Hematopoietic multipotent progenitor cell treated with erythropoietin and hydrocortisone succinate and interleukin-3 and kit ligand, for 6 days (in vitro differentiated cells): ENCODE measurements around the gene KDELR3.

Experiments
- DNase-seq: peaks from one replicate; pipeline ENCODE4 v3.0.0-alpha.2; 2015

The KDELR3 gene

DNA sequence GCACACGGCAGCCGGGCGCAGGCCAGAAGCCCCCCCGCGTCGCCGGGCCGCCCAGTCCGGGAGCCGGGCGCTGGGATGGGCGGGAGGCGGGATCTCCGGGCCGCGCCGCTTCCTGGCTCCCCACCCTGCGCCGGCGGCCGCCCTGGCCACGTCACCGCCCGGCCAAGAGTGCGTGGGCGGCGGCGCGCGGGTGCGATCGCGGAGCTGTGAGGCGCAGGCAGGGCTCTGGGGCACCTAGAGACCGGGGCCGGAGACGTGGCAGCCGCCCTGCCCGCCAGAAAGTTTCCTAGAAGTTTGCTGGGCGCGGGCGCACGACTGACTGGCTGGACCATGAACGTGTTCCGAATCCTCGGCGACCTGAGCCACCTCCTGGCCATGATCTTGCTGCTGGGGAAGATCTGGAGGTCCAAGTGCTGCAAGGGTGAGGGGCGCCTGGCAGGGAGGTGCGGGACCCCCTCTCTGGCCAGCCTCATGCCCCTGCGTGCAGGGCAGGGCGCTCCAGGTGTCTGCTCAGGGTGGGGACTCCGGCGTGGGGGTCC is at the start of gene KDELR3:
KDELR3 (plus strand) TSS at position 193 of the 539 bp plus-strand sequence; CDS start at position 331, 138 bp downstream.
- DNase-seq = peak; percentile 71

DNA sequence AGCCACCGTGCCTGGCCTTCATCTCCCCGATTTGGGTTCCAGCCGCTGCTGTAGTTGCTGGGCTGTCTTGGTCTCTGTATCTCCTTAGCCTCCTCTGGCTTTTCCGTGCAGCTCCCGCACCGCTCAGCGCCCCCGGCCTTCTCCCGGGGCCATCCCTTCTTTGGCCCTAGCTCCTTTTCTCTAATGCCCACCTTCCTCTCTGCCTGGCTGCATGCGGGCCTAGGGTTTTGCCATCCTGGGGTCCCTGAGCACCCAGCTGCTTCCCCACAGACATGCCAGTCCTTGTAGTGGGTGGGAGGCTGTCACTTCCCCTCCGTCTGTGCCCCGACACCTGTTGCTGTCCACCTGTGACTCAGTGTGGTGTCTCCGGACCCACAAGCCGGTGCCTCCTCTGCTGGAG is 49.3 kb upstream of the KDELR3 start:
- no peak for DNase-seq

DNA sequence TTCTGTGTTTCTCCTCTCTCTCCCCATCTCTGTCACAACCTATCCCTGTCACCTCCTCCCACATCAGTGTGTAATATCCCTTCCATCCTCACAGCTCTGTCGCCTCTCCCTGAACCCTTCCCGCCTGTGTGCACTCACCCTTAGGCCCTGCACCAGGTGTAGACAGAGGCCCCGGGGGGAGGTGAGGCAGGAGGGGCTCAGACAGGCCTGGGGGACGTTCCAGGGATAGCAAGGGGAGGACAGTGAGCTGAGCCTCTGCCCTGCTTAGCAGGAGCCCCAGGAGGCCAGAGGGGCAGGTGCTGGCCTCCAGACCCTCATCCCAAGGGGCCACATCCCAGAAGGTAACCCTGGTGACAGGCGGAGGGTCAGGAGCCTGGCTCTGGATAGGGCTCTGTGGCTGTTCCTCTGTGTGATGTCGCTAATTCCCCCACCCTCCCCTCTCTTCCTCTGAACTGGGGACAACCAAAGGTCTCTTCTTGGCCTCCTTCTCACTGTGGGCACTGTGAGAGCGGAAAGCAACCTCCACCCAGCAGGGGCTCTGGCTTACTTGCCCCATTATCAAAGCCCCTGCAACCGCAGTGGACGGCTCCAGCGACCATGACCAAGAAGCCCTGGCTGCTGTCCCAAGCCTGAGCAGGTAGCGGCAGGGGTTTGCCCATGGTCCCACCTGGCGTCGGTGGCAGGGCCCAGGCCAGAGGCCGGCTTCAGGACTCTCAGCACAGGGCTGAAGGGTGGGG is 48.6 kb upstream of the KDELR3 start:
- no peak for DNase-seq

DNA sequence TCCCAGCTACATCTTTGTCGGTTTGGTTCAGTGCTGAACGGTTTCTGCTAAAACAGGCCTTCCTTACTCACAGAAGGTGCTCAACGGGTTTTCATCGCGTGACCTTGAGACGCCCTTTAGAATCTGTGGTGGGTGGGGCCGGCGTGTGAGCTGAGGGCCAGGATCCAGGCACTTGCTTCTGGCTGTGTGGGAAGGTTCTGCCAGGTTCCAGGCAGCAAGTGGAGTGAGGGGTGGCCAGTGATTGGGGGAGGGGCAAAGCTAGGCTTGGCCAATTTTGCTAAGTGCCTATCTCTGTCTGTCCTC is 48.1 kb upstream of the KDELR3 start:
- no peak for DNase-seq

DNA sequence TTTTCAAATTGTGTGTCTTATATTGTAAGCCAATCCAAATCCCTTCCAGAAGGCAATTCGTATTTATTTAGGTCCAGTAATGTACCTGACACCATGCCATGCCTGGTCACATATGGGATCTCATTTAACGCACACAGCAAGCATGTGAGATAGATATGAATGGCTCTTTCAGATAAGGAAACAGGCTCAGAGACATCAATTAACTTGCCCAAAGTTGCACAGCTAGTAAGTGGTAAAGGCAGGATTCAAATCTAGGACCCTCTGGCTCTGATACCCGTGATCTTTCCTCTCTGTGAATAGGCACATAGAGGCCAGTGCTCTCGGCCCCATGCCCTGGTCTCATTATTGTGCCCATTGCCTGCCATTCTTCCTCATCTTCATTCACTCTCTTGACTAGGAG is 47.2 kb upstream of the KDELR3 start:
- no peak for DNase-seq

DNA sequence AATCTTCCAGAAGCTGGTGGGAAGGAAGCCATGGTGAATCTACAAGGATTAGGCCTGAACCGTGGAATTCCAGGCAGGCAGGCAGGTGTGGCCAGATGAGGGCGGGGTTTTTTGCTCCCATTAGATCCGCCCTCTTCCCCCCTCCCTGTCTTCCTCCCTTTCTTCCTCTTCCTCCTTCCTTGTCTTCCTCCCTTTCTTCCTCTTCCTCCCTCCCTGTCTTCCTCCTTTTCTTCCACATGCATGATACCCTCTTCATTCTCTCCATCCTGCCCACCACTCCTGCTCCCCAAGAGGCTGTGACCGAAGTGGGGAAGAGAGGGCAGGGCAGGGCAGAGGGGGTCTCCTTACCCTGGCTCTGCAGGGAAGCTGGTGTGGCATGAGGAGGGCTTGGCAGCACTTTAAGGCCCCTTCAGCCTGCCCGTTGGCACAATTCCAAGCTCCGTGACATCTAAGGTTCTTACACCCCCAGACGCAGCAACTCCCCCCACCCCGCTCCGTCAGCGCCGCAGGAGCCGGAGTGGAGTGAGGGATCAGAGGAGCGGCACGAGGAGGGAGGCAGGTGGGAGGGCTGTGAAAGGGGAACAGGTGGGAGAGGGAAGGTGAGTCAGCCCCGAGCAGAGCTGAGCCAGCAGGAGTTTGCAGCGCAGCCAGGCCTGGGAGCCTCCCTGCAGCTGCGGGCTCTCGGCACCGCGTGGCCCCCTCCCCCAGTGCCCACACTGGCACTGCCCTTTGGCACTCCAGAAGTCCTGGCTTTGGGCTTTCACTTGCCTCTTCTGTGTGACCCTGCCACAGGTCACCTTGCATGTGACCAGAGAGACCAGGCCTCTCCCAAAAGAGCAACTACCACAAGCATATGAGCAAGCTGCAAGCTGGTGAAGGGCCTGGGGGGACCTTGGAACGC is 45.0 kb upstream of the KDELR3 start:
- no peak for DNase-seq

DNA sequence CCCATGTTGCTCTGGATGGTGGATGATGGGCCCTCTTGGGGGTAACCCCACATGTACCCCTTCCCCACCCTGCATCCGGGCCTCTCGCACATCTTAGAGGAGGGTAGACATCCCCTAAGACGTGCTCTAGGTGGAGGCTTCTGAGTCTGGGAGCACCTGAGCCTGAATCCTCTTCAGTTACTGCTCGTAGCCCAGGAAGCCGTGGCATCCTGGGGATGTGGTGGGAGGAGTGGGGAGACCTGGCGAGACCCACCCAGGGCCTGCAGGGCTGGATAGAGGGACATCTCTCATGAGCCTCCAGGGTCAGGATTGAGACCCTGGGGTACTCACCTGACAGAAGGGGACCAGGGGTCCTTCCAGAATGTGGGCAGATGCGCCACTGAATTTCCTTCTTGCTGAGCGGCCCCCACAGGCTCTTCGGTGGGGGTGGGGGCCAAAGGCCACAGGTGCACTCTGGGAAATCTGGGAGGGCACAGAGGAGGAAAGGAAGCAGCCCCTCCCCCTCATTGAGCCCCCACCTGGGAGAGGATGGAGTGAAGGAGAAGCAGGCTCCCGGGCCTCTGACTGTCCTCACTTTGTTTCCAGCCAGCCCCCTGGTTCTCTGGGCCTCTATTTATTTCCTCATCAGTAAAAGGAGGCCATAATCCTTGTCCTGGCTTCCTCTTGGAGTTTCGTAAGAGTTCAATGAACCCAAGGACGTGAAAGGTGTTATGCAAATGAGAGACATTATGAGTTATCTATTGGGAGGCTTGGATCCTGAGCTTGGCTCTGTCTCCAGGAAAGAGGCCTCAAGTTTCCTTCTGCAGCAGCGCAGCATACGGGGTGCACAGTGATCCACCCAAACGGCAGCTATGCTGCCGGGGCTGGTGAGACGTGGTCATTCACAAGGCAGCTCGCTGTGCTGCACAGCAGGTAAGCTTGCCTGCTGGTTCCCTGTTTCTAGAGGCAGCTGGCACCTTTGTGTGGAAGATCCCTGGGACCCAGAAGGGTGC is 44.1 kb upstream of the KDELR3 start:
- no peak for DNase-seq

DNA sequence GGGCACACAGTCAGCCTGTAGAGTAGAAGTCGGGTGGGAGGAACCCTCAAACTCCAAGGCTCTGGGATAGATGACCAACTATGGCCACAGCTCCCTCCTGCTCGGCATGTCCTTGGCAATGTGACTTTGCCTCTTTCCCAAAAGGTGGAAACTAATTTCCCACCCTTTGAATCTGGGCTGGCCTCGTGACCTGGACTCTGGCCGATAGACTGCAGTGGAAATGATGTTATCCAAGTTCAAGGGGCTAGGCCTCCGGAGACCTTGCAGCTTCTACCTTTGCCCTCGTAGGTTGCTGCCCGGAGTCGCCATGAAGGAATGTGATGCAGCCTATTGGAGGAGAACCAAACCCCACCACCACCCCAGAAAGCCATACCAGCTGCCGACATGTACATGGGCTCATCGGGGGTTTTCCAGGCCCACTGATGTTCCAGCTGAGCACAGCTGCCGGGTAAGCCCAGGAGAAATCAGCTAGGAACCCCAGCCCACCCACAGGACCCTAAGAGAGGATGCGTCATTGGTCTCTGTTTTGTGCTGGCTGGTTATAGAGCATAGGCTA is 43.3 kb upstream of the KDELR3 start:
- DNase-seq = no peak

DNA sequence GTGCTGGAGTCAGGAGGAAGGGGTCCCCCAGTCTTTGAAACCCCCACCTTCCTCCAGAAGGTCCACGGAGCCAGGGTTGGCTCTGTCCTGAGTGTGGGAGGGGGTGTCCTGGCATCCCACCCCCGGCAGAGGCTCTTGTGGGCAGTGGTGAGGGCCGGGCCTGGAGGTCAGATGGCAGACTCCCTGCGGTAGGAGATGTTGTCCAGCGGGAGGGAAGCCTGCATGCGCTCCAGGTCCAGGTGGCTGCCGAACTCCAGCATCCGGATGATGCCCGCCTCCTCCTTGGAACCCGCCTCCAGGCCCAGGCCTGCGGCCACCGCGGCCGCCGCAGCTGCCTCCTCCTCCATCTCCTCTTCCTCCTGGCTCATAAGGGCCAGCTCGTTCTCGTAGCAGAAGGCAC is 41.3 kb upstream of the KDELR3 start:
- no peak for DNase-seq

DNA sequence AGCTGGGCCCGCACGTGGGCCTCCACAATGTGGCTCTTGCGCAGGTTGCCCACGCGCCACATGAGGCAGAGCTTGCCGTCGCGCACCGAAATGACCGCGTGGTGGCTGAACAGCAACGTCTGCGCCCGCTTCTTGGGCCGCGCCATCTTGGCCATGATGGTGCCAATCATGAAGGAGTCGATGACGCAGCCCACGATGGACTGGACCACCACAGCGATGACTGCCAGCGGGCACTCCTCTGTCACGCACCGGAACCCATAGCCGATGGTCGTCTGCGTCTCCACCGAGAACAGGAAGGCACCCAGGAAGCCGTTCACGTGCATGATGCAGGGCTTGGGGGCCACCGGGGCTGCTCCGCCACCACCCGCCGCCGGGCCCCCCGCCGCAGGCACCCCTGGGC is 40.4 kb upstream of the KDELR3 start:
- DNase-seq = no peak

DNA sequence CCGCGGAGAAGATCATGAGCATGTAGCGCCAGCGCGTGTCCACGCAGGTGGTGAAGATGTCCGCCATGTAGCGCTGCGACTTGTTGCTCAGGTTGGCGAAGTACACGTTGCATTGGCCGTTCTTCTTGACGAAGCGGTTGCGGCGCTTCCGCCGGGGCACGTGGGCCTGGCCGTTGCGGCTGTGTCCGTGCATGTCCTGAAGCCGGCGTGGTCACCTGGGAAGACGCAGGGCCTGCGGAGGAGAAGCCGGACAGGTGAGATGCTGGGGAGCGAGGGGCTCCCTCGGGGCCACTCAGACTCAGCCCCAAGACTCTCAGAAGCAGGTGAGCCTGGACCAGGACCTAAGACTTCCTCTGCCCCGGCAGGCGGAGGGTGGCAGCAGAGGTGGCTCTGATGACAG is 40.0 kb upstream of the KDELR3 start:
- DNase-seq = no peak

DNA sequence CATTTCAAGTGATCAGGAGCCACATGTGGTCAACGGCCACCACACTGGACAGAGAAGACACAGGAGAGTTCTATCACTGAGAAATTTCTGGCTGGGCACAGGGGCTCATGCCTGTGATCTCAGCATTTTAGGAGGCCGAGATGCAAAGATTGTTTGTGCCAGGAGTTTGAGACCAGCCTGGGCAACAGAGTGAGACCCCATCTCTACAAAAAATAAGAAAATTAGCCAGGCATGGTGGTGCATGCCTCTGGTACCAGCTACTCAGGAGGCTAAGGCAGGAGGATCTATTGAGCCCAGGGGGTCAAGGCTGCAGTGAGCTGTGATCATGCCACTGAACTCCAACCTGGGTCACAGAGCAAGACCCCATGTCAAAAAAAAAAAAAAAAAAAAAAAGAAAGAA is 39.2 kb upstream of the KDELR3 start:
- no peak for DNase-seq

DNA sequence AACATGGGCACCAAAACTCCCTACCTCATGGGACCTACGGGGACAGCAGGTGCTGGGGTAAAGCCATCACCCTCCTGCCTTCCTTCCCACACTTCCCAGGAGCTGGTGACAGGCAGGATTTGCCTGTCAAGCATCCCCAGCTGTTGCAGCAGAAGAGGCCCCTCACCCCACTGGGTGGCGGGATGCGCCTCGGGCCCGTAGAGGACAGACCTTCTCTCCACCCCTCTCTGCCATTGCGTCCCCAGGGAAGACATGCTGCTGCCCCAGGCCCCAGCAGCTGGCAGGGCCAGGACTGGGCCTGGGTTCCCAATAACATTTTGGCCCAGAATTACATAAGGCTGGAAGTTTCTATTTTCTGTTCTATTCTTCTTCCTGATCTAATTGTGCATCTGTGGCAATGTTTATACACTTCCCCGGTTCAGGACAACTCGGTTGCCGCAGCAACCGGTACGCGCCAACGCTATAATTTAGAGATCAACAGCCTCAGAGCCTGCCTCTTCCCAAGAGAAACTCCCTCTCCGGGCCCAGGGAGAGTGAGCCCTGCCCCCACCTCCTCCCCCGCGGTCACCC is 38.3 kb upstream of the KDELR3 start:
- DNase-seq = no peak

DNA sequence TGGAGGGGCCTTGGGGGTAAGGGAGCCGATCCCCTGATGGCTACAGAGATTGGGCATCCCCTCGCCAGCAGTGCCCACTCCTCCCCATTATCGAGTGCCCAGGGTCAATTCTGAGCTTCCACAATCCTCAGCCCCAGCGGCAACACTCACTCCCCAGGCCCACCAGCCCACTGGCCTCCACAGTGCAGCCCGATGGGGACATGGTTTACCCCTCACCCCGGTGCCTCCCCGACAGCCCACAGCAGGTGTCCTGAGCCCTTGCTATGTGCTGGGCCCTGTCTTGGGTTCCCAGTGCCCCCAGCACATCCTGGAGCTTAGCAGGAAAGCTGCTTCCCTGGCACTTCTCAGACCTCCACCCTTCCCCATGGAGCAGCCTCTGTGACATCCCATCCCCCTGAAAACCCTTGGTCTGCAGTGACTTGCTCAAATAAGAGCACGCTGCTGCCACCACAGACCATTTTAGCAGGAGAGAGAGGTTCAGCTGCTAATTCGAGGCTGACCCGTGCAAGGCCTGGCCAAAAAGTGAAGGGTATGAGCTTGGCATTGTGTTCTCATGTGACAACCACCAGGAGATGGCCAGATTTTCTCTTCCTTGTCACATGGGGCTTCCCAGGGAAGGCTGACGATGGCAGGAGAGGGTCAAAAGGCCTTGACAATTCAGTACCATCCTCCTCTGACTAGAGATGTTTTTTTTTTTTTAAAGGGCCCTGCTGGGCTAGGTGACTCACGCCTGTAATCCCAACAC is 36.5 kb upstream of the KDELR3 start:
- no peak for DNase-seq

DNA sequence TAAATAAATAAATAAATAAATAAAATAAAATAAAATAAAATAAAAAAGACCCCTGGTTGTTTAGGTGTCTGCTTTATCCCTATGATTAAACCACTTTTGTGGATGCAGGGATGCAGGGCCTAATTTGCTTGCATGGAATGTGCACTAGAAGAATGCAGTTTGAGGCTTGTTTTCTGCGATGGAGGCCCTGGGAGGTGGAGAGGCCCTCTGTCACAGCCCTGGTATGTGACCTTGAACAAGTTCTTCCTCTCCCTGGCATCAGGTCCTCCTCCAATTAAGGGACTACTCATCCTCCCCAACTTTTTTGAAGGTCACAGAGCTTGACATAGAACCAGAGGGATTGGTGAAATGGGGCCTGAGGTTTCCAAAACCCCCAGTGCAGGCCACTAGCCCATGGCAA is 35.6 kb upstream of the KDELR3 start:
- no peak for DNase-seq

DNA sequence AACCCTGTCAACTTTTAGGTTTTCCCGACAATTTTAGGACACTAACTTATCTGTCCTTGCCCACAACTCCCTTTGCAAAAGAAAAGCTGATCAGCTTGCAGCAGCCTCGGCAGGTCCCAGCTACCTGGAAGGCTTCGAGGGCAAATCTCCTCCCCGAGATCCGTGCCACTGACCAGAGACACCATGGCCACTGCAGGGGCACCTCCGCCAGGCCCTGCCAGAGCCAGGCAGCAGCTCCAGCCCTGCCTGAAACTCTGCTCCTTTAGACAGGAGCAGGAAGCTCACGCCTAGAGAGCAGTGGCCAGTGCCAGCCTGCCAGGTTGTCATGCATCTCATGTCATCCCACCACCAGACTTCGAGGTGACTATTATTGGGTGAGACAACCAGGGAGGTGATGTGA is 34.0 kb upstream of the KDELR3 start:
- DNase-seq = no peak

DNA sequence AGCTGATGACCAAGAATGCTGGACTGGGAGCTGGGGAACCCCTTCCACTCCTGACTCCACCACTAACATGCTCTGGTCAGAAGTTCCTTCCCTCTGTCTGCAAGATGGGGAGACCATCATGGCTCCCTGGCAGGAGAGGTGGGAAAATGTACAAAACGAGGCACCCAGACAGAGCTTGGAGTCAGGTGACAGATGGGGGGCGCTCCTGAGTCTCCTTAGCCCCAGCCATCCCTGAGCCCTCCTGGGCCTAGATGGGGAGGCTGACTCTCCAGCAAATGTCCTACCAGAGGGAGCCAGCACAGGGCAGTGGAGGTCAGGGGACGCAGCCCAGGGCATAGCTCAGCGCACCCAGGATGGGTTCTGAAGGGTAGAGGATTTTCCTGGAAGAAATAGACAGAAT is 32.9 kb upstream of the KDELR3 start:
- DNase-seq = no peak

DNA sequence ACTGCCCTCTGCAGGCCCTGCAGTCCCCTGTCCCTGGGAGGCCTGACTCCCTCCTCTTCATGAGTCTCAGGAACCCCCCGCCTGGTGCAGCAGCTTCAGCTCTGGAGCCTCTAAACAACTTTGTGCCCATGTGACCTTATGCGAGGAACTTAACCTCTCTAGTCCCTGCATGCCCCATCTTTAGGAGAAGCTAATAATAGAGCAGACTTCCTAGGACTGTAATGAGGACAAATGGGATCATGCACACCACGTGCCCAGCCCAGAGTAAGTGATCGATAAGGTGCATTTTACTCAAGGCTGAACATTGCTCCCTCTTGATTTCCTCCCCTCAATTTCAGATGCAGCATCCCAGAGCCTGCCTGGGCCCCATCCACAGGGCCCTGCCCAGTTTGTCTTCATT is 31.9 kb upstream of the KDELR3 start:
- no peak for DNase-seq

DNA sequence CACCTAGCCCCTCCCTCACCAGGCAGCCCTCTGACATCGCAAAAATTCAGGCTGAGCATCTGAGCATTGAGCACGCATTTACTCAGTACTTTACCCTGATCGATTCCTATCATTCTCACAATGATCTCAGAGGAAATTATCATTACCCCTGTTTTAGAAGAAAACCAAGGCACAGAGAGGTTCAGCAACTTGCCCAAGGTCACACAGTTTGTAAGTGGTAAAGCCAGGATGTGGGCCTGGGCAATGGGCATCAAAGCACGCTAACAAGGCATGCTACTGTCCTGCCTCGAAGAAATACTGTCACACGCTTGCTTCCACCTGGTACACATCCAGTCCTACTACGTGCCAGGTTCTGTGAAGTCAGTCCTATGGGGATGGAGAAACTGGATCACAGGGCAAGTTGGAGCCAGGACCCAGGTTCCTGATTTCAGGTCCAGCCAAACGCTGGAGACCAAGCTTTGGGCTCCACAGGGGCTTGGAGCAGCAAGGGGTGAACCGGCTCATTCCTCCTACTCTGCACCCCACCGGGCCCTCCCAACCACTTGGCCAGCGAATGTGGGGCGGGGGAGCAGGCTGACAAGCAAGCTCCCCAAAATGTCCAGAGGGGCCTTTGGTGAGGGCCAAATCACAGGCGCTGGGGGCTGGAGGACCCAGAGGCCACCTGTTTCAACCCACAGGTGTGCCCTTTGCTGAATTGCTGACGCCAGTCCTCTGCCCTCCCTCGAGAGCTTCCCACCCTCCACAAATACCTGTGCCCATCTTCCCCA is 31.1 kb upstream of the KDELR3 start:
- DNase-seq = no peak

DNA sequence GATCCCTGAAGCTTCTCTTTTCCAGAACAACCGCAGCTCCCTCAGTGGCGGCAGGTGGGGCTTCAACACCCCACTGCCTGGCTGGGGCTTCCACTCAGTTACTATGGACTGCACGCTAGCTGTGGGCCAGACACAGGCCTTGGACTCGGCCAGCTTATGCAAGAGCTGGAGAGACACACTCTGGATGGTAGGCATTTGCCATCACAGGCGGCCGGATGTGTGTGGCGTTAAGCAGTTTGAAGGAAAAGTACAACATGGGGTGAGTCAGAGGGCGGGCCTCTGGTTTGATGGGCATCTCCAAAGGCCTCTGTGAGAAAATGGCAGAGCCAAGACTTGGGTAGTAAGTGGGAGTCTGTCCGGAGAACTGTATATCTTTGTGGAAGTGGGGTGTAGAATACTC is 30.5 kb upstream of the KDELR3 start:
- DNase-seq = no peak
